ENCODE data around the gene C1QTNF1.

DNA sequence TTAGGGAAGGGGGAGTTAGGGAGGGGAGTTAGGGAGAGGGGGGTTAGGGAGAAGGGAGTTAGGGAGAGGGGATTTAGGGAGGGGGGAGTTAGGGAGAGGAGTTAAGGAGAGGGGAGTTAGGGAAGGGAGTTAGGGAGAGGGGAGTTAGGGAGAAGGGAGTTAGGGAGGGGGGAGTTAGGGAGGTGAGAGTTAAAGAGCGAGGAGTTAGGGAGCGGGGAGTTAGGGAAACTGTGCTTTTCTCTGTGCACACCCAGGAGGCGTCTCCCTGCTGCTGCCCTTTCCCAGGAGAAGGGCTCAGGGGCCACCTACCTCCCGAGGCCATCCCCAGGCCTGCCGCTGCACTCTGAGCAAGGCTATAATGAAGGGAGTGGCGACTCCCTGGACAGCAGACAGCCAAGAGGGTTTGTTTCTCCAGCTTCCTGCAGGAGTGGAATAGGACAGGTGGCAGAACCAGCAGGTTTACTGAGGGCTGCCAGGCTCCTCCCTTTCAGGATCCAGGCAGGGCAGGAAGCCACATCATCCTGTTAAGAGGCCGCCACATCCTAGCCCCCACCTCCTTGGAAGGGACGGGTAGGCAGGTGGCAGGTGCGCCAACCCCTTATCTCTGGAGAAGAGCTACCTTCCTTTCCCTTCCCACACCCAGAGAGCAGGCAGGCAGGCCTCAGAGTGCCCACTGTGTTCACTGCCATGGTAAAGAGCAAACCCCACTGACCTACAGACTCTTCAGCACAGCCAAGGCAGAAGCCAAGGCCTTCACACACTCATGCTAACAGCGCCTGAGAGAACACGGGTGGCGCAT, 18.7 kb upstream of the C1QTNF1 start:
- TF ChIP-seq CTCF (conservative IDR thresholded peaks at IDR 0.05; ENCODE audit: low read depth, low read length): no peak
- TF ChIP-seq EZH2 (IDR thresholded peaks at IDR 0.05; ENCODE audit: borderline replicate concordance, low read depth, low read length, poor library complexity, severe bottlenecking): no peak
